WTC11 (cell line): ENCODE results near the gene IL36RN. TPM values are rescaled to one million over a fixed set of nuclear protein-coding genes. Genes with fewer than 3 reads are reported as not detected.

Source experiments
- ATAC-seq: fragments of 200-7000 bp; cut with Tn5 transposase; 2 replicates; pipeline ENCODE4 v1.10.0; 2021; ENCODE audit warnings: mild to moderate bottlenecking, moderate library complexity
- CTCF ChIA-PET: fragments of 300-600 bp; sonication (Branson Sonifier 250); formaldehyde crosslinking; loops from one replicate; lab custom pipeline; 2021; ENCODE audit warnings: antibody characterized with exemption; lab: Charles Lee
- POLR2A ChIA-PET: fragments of 350-600 bp; sonication (Branson Sonifier 250); formaldehyde crosslinking; loops from one replicate; lab custom pipeline; 2021; ENCODE audit warnings: antibody characterized with exemption; lab: Charles Lee
- DNase-seq: peaks from one replicate; pipeline ENCODE4 v3.0.0; 2021; ENCODE audit warnings: low spot score
- H3K27ac Mint-ChIP-seq: 2 replicates; pipeline ENCODE4 v1.8.0; 2021; ENCODE audit warnings: mixed read lengths
- H3K27me3 Mint-ChIP-seq: 2 replicates; pipeline ENCODE4 v1.8.0; 2021; ENCODE audit warnings: low read depth, mild to moderate bottlenecking, moderate library complexity, mixed read lengths
- H3K36me3 Mint-ChIP-seq: 2 replicates; pipeline ENCODE4 v1.8.0; 2021; ENCODE audit warnings: mixed read lengths
- H3K4me1 Mint-ChIP-seq: 2 replicates; pipeline ENCODE4 v1.8.0; 2022; ENCODE audit warnings: mixed read lengths
- H3K4me3 Mint-ChIP-seq: 2 replicates; pipeline ENCODE4 v1.8.0; 2021; ENCODE audit warnings: mild to moderate bottlenecking, moderate library complexity, mixed read lengths
- H3K9me3 Mint-ChIP-seq: 2 replicates; pipeline ENCODE4 v1.8.0; 2021; ENCODE audit warnings: mixed read lengths
- CBFB ChIP-seq: sonication (generic); formaldehyde crosslinking; IDR thresholded peaks from 2 replicates; pipeline ENCODE4 v1.8.1; 2022; ENCODE audit warnings: mild to moderate bottlenecking, low read depth, missing genetic modification reagents
- CREB1 ChIP-seq: sonication (generic); formaldehyde crosslinking; IDR thresholded peaks from 2 replicates; pipeline ENCODE4 v1.8.0; 2023; ENCODE audit warnings: mild to moderate bottlenecking, missing genetic modification reagents
- ELF4 ChIP-seq: sonication (generic); formaldehyde crosslinking; IDR thresholded peaks from 2 replicates; pipeline ENCODE4 v1.8.1; 2022; ENCODE audit warnings: low read depth, mild to moderate bottlenecking, moderate library complexity, missing genetic modification reagents
- EMX1 ChIP-seq: fragments of 250-450 bp; sonication (Bioruptor Pico); IDR thresholded peaks from 2 replicates; pipeline ENCODE4 v1.8.0; 2021; ENCODE audit warnings: mild to moderate bottlenecking
- ETV6 ChIP-seq: sonication (generic); formaldehyde crosslinking; IDR thresholded peaks from 2 replicates; pipeline ENCODE4 v1.8.1; 2022; ENCODE audit warnings: mild to moderate bottlenecking, missing genetic modification reagents
- GABPB1 ChIP-seq: sonication (generic); formaldehyde crosslinking; IDR thresholded peaks from 2 replicates; pipeline ENCODE4 v1.8.1; 2023; ENCODE audit warnings: mild to moderate bottlenecking, missing genetic modification reagents
- GTF2I ChIP-seq: fragments of 250-450 bp; sonication (Bioruptor Pico); conservative IDR thresholded peaks from 2 replicates; pipeline ENCODE4 v1.4.0; 2021; ENCODE audit warnings: mild to moderate bottlenecking
- JUN ChIP-seq: sonication (generic); formaldehyde crosslinking; IDR thresholded peaks from 2 replicates; pipeline ENCODE4 v1.8.0; 2023; ENCODE audit warnings: mild to moderate bottlenecking, missing genetic modification reagents
- MYBL2 ChIP-seq: sonication (generic); formaldehyde crosslinking; IDR thresholded peaks from 2 replicates; pipeline ENCODE4 v1.8.1; 2023; ENCODE audit warnings: mild to moderate bottlenecking, moderate library complexity, missing genetic modification reagents
- NR1H2 ChIP-seq: sonication (generic); formaldehyde crosslinking; IDR thresholded peaks from 2 replicates; pipeline ENCODE4 v1.9.0; 2021; ENCODE audit warnings: mild to moderate bottlenecking, moderate library complexity, missing genetic modification reagents
- TCF7 ChIP-seq: sonication (generic); formaldehyde crosslinking; IDR thresholded peaks from 2 replicates; pipeline ENCODE4 v1.8.0; 2022; ENCODE audit warnings: mild to moderate bottlenecking, low read depth, missing genetic modification reagents, moderate library complexity
- ZNF121 ChIP-seq: sonication (generic); formaldehyde crosslinking; IDR thresholded peaks from 2 replicates; pipeline ENCODE4 v1.8.0; 2023; ENCODE audit warnings: missing genetic modification reagents
- ZNF317 ChIP-seq: sonication (generic); formaldehyde crosslinking; IDR thresholded peaks from 2 replicates; pipeline ENCODE4 v1.8.1; 2023; ENCODE audit warnings: low read depth, mild to moderate bottlenecking, moderate library complexity, missing genetic modification reagents, borderline replicate concordance
- ZNF423 ChIP-seq: fragments of 250-450 bp; sonication (Bioruptor Pico); IDR thresholded peaks from 2 replicates; pipeline ENCODE4 v2.1.2; 2022; ENCODE audit warnings: mild to moderate bottlenecking, moderate library complexity
- ZNF671 ChIP-seq: fragments of 250-450 bp; sonication (Bioruptor Pico); IDR thresholded peaks from 2 replicates; pipeline ENCODE4 v1.8.0; 2021; ENCODE audit warnings: mild to moderate bottlenecking
- total RNA-seq: library from RNA; stranded (reverse); gene quantifications from 3 replicates; pipeline ENCODE4 v1.2.3, GENCODE V29; 2021
- TF ChIP-seq, protein P1 (sequence below): fragments of 250-450 bp; sonication (Bioruptor Pico); IDR thresholded peaks from 2 replicates; pipeline ENCODE4 v2.1.2; 2022; ENCODE audit warnings: mild to moderate bottlenecking, moderate library complexity
- TF ChIP-seq, protein P2 (sequence below): sonication (generic); formaldehyde crosslinking; IDR thresholded peaks from 2 replicates; pipeline ENCODE4 v1.8.1; 2022; ENCODE audit warnings: mild to moderate bottlenecking, missing genetic modification reagents, moderate library complexity, borderline replicate concordance
- TF ChIP-seq, protein P3 (sequence below): sonication (generic); formaldehyde crosslinking; IDR thresholded peaks from 2 replicates; pipeline ENCODE4 v1.8.1; 2023; ENCODE audit warnings: mild to moderate bottlenecking, missing genetic modification reagents
- TF ChIP-seq, protein P4 (sequence below): sonication (generic); formaldehyde crosslinking; IDR thresholded peaks from 2 replicates; pipeline ENCODE4 v1.8.1; 2022; ENCODE audit warnings: missing genetic modification reagents, borderline replicate concordance
- TF ChIP-seq, protein P5 (sequence below): sonication (generic); formaldehyde crosslinking; IDR thresholded peaks from 2 replicates; pipeline ENCODE4 v1.8.0; 2022; ENCODE audit warnings: mild to moderate bottlenecking, missing genetic modification reagents
- TF ChIP-seq, protein P6 (sequence below): fragments of 250-450 bp; sonication (Bioruptor Pico); IDR thresholded peaks from 2 replicates; pipeline ENCODE4 v1.9.0; 2021; ENCODE audit warnings: mild to moderate bottlenecking

The IL36RN gene
- total RNA-seq, 1 experiment from 2014 or later, result not detected

DNA sequence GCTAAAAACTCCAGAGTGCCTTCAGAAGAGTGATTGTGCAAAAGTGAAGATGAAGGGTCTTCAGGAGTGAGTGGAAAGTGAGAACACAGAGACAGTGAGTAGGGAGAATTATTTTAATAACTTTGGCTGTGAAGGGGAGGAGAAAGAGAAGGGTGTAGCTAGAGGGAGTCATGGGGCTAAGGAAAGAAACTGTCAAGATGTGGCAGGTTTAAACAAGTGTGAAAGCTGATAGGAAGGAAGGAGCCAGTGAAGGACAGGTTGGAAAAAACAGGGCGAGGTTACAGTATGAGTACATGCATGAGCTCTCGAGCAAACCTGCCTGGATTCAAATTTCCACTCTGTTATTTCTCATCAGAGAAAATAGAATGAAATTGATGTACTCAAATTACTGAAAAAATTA lies 26.5 kb downstream of the IL36RN start (continued):
- TF ChIP-seq, protein P1, sequence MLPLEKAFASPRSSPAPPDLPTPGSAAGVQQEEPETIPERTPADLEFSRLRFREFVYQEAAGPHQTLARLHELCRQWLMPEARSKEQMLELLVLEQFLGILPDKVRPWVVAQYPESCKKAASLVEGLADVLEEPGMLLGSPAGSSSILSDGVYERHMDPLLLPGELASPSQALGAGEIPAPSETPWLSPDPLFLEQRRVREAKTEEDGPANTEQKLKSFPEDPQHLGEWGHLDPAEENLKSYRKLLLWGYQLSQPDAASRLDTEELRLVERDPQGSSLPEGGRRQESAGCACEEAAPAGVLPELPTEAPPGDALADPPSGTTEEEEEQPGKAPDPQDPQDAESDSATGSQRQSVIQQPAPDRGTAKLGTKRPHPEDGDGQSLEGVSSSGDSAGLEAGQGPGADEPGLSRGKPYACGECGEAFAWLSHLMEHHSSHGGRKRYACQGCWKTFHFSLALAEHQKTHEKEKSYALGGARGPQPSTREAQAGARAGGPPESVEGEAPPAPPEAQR (CRISPR knock-in tag), result no peak
- TF ChIP-seq ELF4 (CRISPR knock-in tag) (no peak), CREB1 (no peak)
- TF ChIP-seq, protein P2, sequence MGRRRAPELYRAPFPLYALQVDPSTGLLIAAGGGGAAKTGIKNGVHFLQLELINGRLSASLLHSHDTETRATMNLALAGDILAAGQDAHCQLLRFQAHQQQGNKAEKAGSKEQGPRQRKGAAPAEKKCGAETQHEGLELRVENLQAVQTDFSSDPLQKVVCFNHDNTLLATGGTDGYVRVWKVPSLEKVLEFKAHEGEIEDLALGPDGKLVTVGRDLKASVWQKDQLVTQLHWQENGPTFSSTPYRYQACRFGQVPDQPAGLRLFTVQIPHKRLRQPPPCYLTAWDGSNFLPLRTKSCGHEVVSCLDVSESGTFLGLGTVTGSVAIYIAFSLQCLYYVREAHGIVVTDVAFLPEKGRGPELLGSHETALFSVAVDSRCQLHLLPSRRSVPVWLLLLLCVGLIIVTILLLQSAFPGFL, result no peak
- TF ChIP-seq, protein P3, sequence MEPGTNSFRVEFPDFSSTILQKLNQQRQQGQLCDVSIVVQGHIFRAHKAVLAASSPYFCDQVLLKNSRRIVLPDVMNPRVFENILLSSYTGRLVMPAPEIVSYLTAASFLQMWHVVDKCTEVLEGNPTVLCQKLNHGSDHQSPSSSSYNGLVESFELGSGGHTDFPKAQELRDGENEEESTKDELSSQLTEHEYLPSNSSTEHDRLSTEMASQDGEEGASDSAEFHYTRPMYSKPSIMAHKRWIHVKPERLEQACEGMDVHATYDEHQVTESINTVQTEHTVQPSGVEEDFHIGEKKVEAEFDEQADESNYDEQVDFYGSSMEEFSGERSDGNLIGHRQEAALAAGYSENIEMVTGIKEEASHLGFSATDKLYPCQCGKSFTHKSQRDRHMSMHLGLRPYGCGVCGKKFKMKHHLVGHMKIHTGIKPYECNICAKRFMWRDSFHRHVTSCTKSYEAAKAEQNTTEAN, result no peak
- TF ChIP-seq, protein P4, sequence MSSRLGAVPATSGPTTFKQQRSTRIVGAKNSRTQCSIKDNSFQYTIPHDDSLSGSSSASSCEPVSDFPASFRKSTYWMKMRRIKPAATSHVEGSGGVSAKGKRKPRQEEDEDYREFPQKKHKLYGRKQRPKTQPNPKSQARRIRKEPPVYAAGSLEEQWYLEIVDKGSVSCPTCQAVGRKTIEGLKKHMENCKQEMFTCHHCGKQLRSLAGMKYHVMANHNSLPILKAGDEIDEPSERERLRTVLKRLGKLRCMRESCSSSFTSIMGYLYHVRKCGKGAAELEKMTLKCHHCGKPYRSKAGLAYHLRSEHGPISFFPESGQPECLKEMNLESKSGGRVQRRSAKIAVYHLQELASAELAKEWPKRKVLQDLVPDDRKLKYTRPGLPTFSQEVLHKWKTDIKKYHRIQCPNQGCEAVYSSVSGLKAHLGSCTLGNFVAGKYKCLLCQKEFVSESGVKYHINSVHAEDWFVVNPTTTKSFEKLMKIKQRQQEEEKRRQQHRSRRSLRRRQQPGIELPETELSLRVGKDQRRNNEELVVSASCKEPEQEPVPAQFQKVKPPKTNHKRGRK, result no peak

DNA sequence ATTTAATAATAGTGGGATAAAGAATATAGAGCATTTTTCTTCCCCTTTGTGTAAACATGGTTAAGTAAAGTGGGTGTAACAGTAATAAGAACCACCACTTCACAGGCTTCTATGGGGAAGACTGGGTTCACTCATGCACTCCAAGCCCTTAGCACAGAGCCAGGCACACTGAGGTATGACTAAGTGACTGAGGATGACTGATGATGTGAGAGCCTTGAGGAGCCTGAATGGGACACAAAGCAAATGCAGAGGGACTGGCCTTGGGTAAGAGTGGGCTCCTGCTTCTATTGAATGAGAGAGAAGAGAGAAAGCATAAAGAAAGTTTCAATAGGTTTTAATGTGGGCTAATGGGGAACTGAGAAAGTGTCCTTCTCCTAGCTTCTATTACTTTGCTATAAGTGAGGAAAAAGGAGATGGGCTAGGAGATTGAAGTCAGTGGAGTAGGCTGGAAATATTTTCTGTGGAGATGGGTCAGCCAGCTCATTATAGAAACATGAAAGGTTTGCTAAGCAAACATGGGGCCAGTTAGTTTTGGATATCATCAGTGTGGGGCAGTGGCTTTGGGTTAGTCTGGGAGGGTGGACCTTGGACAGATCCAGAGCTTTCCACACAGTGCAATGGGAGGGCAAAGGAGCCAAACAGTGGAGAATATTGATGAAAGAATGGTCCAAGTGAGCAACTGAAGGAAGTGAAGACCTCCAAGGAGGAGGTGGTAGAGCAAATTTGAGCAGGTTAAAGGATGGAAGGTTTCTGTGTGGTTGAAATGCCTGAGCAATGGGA lies 29.4 kb downstream of the IL36RN start:
- H3K27ac Mint-ChIP-seq, result no peak overlapping the region
- no peaks in the 10 kb centered on the region for H3K36me3 Mint-ChIP-seq
- H3K9me3 Mint-ChIP-seq, result peaks cover under 1% of the 10 kb centered on the region; the same call in 1 of the 2 replicates
- no peaks in the 10 kb centered on the region for H3K4me1 Mint-ChIP-seq
- DNase-seq, result no peak
- no peak for ATAC-seq
- H3K4me3 Mint-ChIP-seq, result no peak overlapping the region
- ChIA-PET CTCF (interaction anchor here (3.3 kb wide), 1 partner anchor 9 kb away, joined by 23 read pairs; no protein-coding TSS in a partner anchor), POLR2A (no interaction called here)
- TF ChIP-seq CREB1, result no peak
- TF ChIP-seq, protein P5, sequence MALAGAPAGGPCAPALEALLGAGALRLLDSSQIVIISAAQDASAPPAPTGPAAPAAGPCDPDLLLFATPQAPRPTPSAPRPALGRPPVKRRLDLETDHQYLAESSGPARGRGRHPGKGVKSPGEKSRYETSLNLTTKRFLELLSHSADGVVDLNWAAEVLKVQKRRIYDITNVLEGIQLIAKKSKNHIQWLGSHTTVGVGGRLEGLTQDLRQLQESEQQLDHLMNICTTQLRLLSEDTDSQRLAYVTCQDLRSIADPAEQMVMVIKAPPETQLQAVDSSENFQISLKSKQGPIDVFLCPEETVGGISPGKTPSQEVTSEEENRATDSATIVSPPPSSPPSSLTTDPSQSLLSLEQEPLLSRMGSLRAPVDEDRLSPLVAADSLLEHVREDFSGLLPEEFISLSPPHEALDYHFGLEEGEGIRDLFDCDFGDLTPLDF (CRISPR knock-in tag), result no peak
- TF ChIP-seq GABPB1 (CRISPR knock-in tag), result peak; percentile 32
- H3K27me3 Mint-ChIP-seq, result peaks cover 10% of the 10 kb centered on the region; the same call in 1 of the 2 replicates

DNA sequence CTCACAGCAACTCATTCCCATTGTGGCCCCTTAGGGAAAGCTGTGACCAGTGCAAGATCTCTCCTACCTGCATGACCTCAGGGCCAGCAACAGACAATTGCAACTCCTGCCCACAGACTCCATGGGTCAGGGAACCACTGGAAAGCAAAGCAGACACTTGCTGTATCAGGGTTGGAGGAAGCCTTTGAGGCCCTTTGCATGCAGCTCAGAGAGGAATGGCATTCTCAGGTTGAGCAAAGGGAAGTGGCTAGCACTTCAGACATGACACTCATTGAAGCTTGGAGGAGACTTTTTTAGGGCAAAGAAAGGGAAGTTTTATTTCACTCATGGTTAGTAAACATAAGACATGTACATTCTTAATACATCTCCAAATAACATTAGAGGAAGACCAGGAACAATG lies 30.9 kb downstream of the IL36RN start:
- Mint-ChIP-seq H3K27ac (no peak overlapping the region), H3K4me1 (no peaks in the 10 kb centered on the region), H3K4me3 (no peak overlapping the region), H3K27me3 (peaks cover 8% of the 10 kb centered on the region), H3K9me3 (peaks cover 10% of the 10 kb centered on the region), H3K36me3 (no peaks in the 10 kb centered on the region)
- TF ChIP-seq, protein P5 (CRISPR knock-in tag), result no peak
- no peak for TF ChIP-seq ZNF317 (CRISPR knock-in tag)
- TF ChIP-seq ZNF121, result no peak
- no peak for TF ChIP-seq TCF7 (CRISPR knock-in tag)
- TF ChIP-seq ETV6 (CRISPR knock-in tag), result no peak
- TF ChIP-seq, protein P6, sequence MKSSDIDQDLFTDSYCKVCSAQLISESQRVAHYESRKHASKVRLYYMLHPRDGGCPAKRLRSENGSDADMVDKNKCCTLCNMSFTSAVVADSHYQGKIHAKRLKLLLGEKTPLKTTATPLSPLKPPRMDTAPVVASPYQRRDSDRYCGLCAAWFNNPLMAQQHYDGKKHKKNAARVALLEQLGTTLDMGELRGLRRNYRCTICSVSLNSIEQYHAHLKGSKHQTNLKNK (CRISPR knock-in tag), result no peak
- TF ChIP-seq MYBL2, result no peak
- TF ChIP-seq ZNF671, result no peak
- no peak for TF ChIP-seq NR1H2 (CRISPR knock-in tag)
- no peak for TF ChIP-seq EMX1 (CRISPR knock-in tag)
- TF ChIP-seq ZNF423 (CRISPR knock-in tag), result no peak
- no peak for TF ChIP-seq CBFB (CRISPR knock-in tag)
- TF ChIP-seq GTF2I (CRISPR knock-in tag), result no peak
- no peak for TF ChIP-seq JUN (CRISPR knock-in tag)
- no peak for ATAC-seq
- no peak for DNase-seq
- ChIA-PET CTCF (interaction anchor here (1.3 to 3.3 kb wide), 3 partner anchors 10 to 48 kb away, joined by 3 to 23 read pairs (median 4); no protein-coding TSS in a partner anchor), POLR2A (no interaction called here)
